GM23248 (cell line): ENCODE data around the gene DACH1.

Source experiments
- EZH2 ChIP-seq: fragments of 200-600 bp; sonication (generic); IDR thresholded peaks from 2 replicates; pipeline ENCODE4 v1.6.1; 2018; ENCODE audit warnings: antibody characterized with exemption, mild to moderate bottlenecking; ENCODE audit not compliant: insufficient read depth, poor library complexity, severe bottlenecking
- EZH2phosphoT487 ChIP-seq: fragments of 200-600 bp; sonication (generic); IDR thresholded peaks from 2 replicates; pipeline ENCODE4 v1.6.1; 2018; ENCODE audit warnings: antibody characterized with exemption, moderate library complexity, mild to moderate bottlenecking, low read depth; ENCODE audit not compliant: insufficient read depth

GRCh38 chr13:71396149-71396548 lies 470.9 kb downstream of the DACH1 start:
- TF ChIP-seq EZH2 (no peak), EZH2phosphoT487 (no peak)
